ENCODE measurements around the gene RFX3. TPM values are rescaled to one million over a fixed set of nuclear protein-coding genes. Genes with fewer than 3 reads are reported as not detected.

RFX3 gene
- total and polyA plus RNA-seq, 12 donors: 1.4 to 14.2 (median 5.5) TPM

- Histone ChIP-seq H3K4me3 (no peak overlapping the region), H3K27me3 (no peaks in the 10 kb centered on the region), H3K36me3 (replicated peaks in 1 of 2) (no peaks in the 10 kb centered on the region), H3K27ac (no peak overlapping the region), H3K9me3 (replicated peaks in 1 of 3) (no peaks in the 10 kb centered on the region), H3K4me1 (replicated peaks in 1 of 2) (peaks cover 0 to 6% of the 10 kb centered on the region in 2 donors)
- intact Hi-C loops (cut with DNase I): no loop called here
- 40 to 47% (median 45%) methylated on average over 3 of the region's 3 CpGs for WGBS, 4 donors
- no peak for TF ChIP-seq POLR2A (IDR thresholded peaks at IDR 0.05)
- TF ChIP-seq, protein P1, sequence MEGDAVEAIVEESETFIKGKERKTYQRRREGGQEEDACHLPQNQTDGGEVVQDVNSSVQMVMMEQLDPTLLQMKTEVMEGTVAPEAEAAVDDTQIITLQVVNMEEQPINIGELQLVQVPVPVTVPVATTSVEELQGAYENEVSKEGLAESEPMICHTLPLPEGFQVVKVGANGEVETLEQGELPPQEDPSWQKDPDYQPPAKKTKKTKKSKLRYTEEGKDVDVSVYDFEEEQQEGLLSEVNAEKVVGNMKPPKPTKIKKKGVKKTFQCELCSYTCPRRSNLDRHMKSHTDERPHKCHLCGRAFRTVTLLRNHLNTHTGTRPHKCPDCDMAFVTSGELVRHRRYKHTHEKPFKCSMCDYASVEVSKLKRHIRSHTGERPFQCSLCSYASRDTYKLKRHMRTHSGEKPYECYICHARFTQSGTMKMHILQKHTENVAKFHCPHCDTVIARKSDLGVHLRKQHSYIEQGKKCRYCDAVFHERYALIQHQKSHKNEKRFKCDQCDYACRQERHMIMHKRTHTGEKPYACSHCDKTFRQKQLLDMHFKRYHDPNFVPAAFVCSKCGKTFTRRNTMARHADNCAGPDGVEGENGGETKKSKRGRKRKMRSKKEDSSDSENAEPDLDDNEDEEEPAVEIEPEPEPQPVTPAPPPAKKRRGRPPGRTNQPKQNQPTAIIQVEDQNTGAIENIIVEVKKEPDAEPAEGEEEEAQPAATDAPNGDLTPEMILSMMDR (IDR thresholded peaks at IDR 0.05): peak; percentile 57 to 79 (median 66)
- peak; percentile 52 to 88 (median 75) for DNase-seq
Observed at GRCh38 chr9:3240656-3241268, 285.0 kb downstream of the RFX3 start.

- TF ChIP-seq POLR2A (IDR thresholded peaks at IDR 0.05): no peak
- TF ChIP-seq, protein P1 (IDR thresholded peaks at IDR 0.05): no peak
- intact Hi-C loops (cut with DNase I): no loop called here
- no peaks in the 10 kb centered on the region for H3K36me3 ChIP-seq (replicated peaks in 1 of 2)
- H3K27me3 ChIP-seq: no peaks in the 10 kb centered on the region
- no peak overlapping the region for H3K4me3 ChIP-seq
- WGBS, 4 donors: 78 to 95% (median 92%) methylated on average over 4 of the region's 4 CpGs
- no peak for DNase-seq
- no peak overlapping the region for H3K27ac ChIP-seq
- H3K4me1 ChIP-seq (replicated peaks in 1 of 2): peaks cover 0 to 6% of the 10 kb centered on the region in 2 donors
- H3K9me3 ChIP-seq (replicated peaks in 1 of 3): no peaks in the 10 kb centered on the region
Observed at GRCh38 chr9:3239240-3239639, 286.6 kb downstream of the RFX3 start.

- H3K4me3 ChIP-seq: no peak overlapping the region
- peaks cover 0 to 6% of the 10 kb centered on the region in 2 donors for H3K4me1 ChIP-seq (replicated peaks in 1 of 2)
- intact Hi-C loops (cut with DNase I): no loop called here
- 84 to 89% (median 85%) methylated on average over 4 of the region's 4 CpGs for WGBS, 4 donors
- no peak for TF ChIP-seq POLR2A (IDR thresholded peaks at IDR 0.05)
- TF ChIP-seq, protein P1 (IDR thresholded peaks at IDR 0.05): no peak
- no peaks in the 10 kb centered on the region for H3K36me3 ChIP-seq (replicated peaks in 1 of 2)
- no peak for DNase-seq
- H3K9me3 ChIP-seq (replicated peaks in 1 of 3): no peaks in the 10 kb centered on the region
- H3K27me3 ChIP-seq: no peaks in the 10 kb centered on the region
- H3K27ac ChIP-seq: no peak overlapping the region
Observed at GRCh38 chr9:3238236-3238635, 287.6 kb downstream of the RFX3 start.

DNA sequence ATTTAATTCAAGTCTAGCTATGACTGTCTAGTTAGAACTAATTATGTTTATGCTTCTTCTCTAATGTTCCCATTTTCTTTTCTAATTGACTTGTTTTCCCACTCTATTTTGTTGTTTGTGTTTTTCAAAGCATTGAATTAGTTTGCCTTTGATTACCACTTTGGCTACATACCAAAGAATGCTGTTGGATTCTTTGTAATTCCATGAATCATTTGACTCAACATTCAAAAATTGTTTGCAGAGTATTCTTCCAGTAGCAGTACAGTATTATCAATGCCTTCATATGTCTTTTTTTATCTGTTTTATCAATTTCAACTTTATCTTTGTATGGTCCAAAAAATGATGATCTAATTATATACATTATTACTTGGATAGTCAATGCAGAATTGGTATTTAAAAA, 288.7 kb downstream of the RFX3 start:
- intact Hi-C loops (cut with DNase I): no loop called here
- no peak overlapping the region for H3K27ac ChIP-seq
- no peaks in the 10 kb centered on the region for H3K36me3 ChIP-seq (replicated peaks in 1 of 2)
- no peak for DNase-seq
- H3K4me1 ChIP-seq (replicated peaks in 1 of 2): peaks cover 0 to 6% of the 10 kb centered on the region in 2 donors
- H3K4me3 ChIP-seq: no peak overlapping the region
- no peaks in the 10 kb centered on the region for H3K9me3 ChIP-seq (replicated peaks in 1 of 3)
- H3K27me3 ChIP-seq: no peaks in the 10 kb centered on the region
- no peak for TF ChIP-seq POLR2A (IDR thresholded peaks at IDR 0.05)
- TF ChIP-seq, protein P1 (IDR thresholded peaks at IDR 0.05): no peak

Measured in adrenal gland (tissue), 12 donors.